Stimulated activated CD4-positive, alpha-beta T cell treated with anti-CD3 and anti-CD28 coated beads, TNF-alpha, amount 100 ng/mL, for 24 hours (primary cell): ENCODE results near the gene MLST8.
A peak's percentile ranks its signal among the peaks of the same experiment; 100 is the strongest.

ENCODE experiments used
- DNase-seq, 3 experiments: peaks; one replicate each; pipeline ENCODE4 v3.0.0-alpha.2; 2020; ENCODE audit warnings: low read depth in 3 of 3

Gene MLST8, protein sequence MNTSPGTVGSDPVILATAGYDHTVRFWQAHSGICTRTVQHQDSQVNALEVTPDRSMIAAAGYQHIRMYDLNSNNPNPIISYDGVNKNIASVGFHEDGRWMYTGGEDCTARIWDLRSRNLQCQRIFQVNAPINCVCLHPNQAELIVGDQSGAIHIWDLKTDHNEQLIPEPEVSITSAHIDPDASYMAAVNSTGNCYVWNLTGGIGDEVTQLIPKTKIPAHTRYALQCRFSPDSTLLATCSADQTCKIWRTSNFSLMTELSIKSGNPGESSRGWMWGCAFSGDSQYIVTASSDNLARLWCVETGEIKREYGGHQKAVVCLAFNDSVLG

GRCh38 chr16:2205104-2205966 lies at the start of gene MLST8:
Gene MLST8 (plus strand): TSS chr16:2205454. CDS start chr16:2206086, 632 bp downstream.
- DNase-seq: peak; percentile 72 to 84 (median 81)

GRCh38 chr16:2155977-2156848 lies 49.0 kb upstream of the MLST8 start:
- no peak for DNase-seq

GRCh38 chr16:2156849-2157224 lies 48.4 kb upstream of the MLST8 start:
- no peak for DNase-seq

DNA sequence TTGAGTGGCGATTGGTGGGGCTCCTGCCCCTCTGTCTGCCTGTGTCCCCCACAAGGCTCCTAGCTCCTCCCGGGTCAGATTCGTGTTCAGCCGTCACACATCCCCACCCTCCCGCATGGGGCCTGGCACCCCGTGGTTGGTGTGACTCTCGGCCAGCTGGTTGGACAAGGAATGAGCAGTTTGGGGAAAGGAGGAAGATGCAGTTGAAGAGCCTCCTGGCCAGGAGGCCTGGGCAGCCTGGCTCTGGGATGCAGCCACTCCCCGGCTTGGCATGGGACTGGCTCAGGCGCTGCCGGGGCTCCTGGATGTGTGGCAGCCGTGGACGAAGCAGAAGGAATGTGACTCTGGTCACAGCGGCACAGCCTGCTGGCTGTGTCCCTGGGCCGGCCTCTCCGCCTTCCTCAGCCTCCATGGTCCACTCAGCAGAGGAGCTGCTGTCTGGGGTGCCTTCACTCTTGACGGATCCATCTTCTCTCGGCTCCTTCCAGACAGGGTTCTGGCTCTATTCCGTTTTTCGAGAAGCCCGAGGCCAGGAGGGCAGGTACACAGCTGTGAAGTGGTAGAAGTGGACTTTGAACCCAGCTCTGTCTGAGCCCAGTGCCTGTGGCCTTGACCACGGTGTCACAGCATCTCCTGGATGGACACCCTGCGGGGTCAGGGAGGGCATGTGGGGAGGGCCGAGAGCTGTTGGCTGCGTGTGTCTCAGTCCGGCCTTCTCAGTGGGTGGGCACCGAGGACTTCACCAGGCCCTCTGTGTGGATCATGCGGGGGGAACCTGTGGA lies 47.6 kb upstream of the MLST8 start:
- DNase-seq: no peak

GRCh38 chr16:2158262-2158638 lies 47.0 kb upstream of the MLST8 start:
- no peak for DNase-seq

GRCh38 chr16:2159175-2159838 lies 45.9 kb upstream of the MLST8 start:
- no peak for DNase-seq

DNA sequence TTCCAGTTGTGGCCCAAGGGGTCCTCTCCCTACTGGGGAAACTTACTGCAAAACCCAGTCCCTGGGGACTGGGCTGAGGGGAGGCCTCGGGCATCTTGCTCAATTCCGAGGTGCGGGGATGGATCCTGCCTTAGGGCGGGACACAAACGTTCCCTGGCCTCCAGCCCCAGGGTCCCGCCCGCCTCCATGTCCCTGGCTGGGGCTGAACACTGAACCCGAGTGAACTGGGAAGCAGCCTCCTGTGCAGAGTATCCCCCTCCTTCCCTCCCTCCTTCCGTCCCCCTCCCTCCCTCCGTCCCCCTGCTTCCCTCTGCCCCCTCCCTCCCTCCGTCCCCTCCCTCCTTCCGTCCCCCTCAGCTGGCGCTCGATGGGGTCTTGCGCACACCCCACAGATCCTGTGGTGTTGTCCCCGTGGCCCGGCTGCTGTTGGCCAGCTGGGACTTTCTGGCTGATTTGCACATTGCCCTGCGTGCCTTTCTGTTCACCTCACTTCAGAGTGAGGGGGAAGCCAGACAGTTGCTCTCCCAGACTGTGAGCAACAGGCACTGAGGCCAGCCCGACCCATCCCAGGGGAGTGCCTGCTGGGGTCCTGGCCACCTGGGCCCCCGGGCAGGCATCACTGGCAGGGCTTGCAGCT lies 44.2 kb upstream of the MLST8 start:
- DNase-seq: no peak

DNA sequence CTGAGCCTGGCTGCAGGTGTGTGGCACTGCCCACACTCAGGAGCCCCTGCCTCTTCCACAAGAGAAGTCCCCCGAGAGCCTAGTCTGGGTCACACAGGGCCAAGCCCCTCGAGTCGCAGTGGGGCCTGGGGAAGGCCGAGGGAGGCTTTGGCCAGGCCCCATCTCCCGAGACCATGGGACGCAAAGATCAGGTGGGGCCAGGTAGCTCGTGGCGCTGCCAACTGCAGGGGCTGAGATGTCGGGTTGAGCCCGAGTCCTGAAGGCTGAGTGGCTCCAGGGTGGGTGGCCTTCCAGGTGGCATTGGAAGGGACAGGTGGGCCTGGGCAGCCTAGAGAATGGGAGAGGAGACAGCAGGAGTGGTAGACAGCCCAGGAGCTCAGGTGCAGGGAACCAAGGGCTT lies 43.3 kb upstream of the MLST8 start:
- DNase-seq: no peak

DNA sequence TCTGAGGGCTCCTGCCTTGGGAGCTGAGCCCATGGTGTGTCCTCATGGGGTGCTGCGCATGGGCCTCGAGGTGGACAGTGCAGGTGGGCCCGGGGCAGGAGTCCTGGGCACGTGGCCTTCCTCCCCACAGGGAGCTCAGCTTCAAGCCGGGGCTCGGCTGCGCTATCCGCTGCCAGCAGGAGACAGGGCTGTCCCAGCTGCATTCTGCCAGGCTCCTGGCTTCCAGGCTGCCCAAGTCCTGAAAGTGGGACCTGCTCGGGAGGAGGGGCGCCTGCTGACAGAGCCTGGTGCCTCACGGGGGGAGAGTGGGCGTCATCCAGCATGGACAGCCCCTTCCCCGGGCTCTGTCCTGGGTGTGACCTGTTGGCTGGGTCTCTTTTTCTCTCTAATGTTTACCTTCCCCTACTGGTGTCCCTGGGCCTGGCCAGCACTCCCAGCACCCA lies 42.6 kb upstream of the MLST8 start:
- no peak for DNase-seq

GRCh38 chr16:2163211-2163881 lies 41.9 kb upstream of the MLST8 start:
- DNase-seq: no peak

DNA sequence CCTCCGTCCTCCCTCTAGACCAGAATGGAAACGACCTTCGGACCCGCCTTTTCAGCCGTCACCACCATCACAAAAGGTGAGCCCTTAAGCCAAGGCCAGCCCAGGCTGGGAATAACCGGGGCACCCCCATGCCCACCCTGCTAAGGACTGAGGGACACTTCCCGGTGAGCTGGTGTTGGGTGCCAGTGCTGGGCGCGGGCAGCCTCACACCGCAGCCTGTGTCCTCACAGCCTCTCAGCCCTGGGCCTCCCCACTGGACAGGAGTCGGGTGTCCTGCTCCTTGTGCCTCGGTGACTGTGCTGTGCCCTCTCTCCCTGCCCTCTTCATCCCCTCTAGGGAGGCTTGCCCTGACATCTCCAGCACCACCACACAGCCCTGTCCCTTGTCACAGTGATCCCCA lies 39.4 kb upstream of the MLST8 start:
- no peak for DNase-seq

DNA sequence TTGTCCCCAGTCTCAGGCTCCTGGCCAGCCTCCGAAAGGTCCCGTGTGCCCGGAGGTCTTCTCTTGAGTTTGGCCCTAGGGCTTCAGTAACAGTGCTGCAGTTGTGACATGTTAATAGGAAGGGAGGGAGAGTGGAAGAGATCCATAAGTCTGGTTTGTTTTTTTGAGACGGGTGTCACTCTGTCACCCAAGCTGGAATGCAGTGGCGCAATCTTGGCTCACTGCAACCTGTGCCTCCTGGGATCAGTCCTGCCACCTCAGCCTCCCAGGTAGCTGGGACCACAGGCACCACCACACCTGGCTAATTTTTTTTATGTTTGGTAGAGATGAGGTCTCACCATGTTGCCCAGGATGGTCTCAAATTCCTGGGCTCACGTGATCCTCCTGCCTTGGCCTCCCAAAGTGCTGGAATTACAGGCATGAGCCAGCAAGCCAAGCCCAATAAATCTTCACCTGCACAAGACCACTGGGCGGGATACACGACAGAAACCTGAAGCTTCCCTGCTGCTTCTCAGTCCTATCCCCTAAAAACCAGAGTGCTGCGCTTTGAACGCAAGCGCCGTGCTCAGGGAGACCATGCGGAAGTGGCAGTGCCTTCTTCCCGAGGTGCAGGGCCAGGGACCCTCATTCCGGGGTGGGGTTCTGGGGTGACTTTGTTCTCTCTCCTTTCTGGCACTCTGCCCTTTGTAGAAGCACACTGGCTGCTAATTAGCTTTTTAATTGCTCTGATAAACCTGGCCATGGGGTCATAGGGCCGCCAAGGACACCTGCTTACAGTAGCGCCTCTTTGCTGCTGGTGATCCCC lies 38.8 kb upstream of the MLST8 start:
- DNase-seq: no peak

- no peak for DNase-seq
Measured at GRCh38 chr16:2167068-2167638, 38.1 kb upstream of the MLST8 start.

DNA sequence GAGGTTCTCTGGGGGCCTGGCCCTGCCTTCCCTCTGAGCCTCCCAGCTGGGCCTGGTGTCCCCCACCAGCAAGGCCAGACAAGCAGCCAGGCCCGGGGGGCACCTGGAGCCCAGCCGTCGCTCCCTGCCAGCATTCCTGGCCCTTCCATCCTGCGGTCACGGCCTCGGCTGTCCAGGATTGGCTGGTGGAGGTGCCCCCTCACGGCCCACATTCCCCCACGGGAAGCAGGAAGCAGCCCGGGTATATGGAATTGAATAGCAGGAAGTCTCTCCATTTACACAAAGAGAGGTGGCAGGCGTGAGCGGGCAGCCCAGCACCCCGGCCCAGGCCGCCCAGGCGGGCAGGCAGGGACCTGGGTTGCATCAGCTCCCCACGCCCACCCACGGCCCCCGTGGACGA lies 35.2 kb upstream of the MLST8 start:
- no peak for DNase-seq

GRCh38 chr16:2170587-2171435 lies 34.4 kb upstream of the MLST8 start:
- DNase-seq: no peak

DNA sequence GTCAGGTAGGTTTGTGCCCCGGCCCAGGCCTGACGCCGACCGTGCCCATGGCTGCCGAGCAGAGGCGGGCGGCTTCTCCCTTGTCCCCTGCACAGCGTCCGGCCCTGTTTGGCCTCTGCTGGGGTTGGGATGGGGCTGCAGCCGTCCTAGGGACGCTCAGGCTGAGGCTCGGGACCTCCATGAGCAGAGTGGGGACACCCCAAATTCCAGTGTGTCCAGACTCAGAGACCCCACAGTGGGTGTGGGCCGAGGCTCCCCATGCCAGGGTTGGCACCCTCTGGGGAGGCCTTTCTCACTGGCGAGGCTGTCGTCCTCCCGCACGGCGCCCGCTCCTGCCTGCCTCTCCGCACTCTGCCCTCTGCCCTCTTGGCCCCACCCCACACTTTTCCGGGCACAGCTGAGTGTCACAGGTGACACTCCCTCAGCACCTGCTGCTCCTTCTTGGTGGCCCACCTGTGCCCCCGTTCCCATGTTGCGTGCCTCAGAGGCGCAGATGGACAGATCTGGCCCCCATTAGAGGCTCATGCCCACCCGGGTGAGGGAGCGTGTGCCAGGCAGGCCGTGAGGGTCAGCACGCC lies 33.6 kb upstream of the MLST8 start:
- DNase-seq: no peak

GRCh38 chr16:2172688-2173335 lies 32.4 kb upstream of the MLST8 start:
- no peak for DNase-seq
